ENCODE data around the gene COL19A1.

GRCh38 chr6:69918813-69919475 lies 52.6 kb downstream of the COL19A1 start:
- TF ChIP-seq CTCF (IDR thresholded peaks at IDR 0.05) (no peak), POLR2A (IDR thresholded peaks at IDR 0.05) (no peak)
